SKM-1 (cell line): ENCODE data around the gene MMP25.

Experiments used
- DNase-seq: peaks from one replicate; lab custom pipeline; 2025; ENCODE audit not compliant: unreplicated experiment; lab: John Stamatoyannopoulos, UW

Gene MMP25

DNA sequence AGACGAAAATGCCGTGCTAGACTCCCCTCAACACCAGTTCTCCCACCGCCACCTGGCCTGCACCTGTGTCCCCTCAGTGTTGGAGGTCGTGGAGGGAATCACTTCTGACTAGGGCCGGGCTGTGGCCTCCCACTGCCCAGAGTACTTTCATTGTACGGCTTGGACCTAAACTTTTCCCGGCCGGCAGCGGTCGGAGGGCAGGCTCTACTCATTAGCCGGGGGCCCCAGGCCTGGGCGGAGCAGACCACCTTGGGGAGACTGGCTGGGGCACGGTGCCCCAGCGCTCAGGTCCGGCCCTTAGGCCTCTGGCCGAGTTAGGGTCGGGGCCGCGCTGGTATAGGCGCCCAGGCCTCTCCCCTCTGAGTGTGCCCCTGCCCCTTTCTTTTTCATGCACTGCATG, 29.0 kb upstream of the MMP25 start:
- no peak for DNase-seq

- DNase-seq: no peak
These were observed 28.4 kb upstream of the MMP25 start, which contains the start of gene CLDN6 for GRCh38 chr16:3017794-3018506. CLDN6 (minus strand) TSS chr16:3018183; CDS start chr16:3016021, 2,162 bp downstream.

GRCh38 chr16:3019594-3020246, 26.6 kb upstream of the MMP25 start:
- DNase-seq: no peak

- peak; percentile 34 for DNase-seq
These were observed 26.1 kb upstream of the MMP25 start, which contains the start of gene TNFRSF12A for GRCh38 chr16:3020247-3020603. TNFRSF12A (plus strand) TSS chr16:3020368; CDS start chr16:3020398, 30 bp downstream.

DNA sequence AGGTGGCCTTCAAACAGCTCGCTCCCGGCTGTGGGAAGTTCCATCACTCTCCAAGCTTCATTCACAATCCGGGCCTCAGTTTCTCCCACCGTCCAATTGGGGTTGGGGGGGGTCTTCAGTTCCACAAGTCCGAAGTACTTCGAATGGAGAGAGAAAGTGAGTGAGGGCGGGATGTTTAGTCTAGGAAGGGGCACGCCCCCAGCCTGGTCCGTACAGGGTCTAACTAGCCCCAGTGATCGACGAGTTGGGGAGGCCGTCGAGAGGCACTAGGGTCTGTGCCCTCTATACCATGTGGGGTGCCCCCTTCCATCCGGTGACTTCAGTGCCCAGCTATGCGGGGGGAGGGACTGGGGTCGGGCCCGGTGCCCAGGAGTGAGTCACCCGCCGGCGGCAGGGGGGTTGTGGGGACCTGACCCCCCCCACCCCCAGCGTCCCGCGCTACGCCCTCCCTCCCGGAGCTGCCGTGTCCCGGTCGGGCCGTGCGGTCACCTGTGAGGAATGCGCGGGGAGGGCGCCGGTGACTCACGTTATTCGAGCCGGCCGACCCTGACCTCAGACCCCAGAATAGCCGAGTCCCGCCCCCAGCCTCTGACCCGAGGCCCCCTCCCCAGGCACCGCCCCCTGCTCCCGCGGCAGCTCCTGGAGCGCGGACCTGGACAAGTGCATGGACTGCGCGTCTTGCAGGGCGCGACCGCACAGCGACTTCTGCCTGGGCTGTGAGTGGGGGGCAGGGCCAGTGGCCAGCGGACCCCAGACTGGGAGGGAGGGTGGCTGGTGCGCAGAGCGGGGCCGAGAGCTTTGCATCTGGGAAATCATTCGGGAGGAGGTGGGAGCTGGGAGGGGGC, 25.5 kb upstream of the MMP25 start:
- no peak for DNase-seq

- peak; percentile 65 for DNase-seq
These were observed 24.7 kb upstream of the MMP25 start for GRCh38 chr16:3021449-3022207.

- no peak for DNase-seq
These were observed 24.1 kb upstream of the MMP25 start for GRCh38 chr16:3022208-3022683.

DNA sequence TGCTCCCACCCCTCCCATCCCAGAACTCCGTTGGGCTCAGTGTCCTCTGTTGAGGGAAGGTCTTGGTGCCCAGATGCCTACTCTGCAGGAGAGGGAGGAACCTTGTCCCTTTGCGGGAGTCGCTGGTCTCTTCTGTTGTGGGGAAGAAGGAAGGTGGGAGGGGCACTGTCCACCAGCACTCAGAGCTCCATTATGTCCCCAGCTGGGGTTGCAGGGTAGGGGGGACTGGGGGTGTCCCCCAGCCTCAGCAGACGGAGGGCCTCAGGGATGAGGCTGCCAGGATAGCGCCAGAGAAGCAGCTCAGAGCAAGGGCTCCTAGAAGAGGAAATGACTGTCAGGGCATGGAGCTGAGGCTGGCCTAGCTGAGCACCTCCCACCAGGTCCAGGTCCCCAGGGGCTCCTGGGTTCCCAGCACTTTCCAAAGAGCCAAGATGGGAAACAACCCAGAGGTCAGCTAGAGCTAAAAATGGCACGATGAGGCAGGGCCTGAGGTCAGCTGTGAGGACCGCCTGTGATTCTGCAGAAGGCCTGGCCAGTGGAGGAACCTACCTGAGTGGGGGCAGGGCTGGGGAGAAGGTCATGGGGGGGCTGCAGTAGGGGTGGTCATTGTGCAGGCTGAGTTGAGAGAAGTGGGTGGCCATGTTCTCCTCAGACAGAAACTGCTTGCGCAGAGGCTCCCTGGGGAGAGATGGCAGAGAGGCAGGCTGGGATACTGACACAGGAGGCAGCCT, 23.5 kb upstream of the MMP25 start:
- DNase-seq: no peak

DNA sequence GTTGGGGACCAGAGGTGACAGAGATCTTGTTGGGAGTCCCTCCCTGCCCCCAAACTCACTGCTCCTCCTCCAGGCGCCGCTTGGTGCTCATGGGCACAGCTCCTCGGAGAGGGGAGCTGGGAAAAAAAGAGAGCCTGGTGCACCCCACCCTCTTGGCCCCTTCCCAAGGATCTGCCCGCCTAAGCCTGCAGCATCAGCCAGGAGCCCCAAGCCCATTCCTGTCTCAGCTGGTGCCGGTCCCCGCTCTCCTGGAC, 23.0 kb upstream of the MMP25 start:
- DNase-seq: no peak

- peak; percentile 98 for DNase-seq
These were observed 22.5 kb upstream of the MMP25 start, which contains the start of the genes HCFC1R1 and THOC6 for GRCh38 chr16:3023669-3024478. HCFC1R1 (minus strand) TSS chr16:3023942; CDS start chr16:3023941, 1 bp downstream. THOC6 (plus strand) TSS chr16:3024035; CDS start chr16:3024327, 292 bp downstream.

GRCh38 chr16:3025032-3026002, 21.0 kb upstream of the MMP25 start:
- no peak for DNase-seq

DNA sequence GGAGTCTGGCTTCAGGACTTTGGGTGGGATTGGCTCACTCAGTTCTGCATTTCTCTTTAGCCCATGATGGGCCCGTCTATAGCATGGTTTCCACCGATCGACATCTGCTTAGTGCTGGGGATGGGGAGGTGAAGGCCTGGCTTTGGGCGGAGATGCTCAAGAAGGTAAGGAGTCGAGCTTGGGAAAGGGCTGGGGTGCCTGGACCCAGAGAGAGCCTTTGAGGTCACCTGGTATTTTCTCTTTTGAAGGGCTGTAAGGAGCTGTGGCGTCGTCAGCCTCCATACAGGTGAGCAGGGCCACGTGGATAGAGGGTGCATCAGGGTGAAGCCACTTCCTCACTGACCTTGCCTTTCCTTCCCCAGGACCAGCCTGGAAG, 20.4 kb upstream of the MMP25 start:
- no peak for DNase-seq

DNA sequence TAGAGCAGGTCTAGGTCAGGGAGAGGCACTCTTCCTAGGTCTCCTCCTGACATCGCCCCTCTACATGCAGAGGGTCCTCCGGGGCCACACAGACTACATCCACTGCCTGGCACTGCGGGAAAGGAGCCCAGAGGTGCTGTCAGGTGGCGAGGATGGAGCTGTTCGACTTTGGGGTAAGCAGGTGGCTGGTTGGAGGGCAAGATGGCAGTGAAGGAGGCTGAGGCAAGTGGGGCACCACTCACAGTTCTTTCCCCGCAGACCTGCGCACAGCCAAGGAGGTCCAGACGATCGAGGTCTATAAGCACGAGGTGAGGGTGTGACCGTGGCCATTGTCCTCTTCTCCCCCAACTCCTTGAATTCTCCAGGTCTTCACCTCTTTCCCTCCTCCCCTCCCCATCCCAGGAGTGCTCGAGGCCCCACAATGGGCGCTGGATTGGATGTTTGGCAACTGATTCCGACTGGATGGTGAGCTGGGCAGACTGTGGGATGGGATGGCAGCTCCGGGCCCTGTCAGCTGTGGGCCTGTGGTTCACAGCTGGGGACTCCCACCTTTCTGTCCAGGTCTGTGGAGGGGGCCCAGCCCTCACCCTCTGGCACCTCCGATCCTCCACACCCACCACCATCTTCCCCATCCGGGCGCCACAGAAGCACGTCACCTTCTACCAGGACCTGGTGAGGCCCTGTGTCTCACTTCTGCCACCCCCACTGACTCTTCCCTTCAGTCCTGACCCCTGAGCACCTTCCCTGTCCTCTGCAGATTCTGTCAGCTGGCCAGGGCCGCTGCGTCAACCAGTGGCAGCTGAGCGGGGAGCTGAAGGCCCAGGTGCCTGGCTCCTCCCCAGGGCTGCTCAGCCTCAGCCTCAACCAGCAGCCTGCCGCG, 19.5 kb upstream of the MMP25 start:
- DNase-seq: no peak

GRCh38 chr16:3027489-3027795, 18.9 kb upstream of the MMP25 start:
- DNase-seq: no peak

- peak; percentile 67 for DNase-seq
These were observed 18.2 kb upstream of the MMP25 start for GRCh38 chr16:3027983-3028715.

DNA sequence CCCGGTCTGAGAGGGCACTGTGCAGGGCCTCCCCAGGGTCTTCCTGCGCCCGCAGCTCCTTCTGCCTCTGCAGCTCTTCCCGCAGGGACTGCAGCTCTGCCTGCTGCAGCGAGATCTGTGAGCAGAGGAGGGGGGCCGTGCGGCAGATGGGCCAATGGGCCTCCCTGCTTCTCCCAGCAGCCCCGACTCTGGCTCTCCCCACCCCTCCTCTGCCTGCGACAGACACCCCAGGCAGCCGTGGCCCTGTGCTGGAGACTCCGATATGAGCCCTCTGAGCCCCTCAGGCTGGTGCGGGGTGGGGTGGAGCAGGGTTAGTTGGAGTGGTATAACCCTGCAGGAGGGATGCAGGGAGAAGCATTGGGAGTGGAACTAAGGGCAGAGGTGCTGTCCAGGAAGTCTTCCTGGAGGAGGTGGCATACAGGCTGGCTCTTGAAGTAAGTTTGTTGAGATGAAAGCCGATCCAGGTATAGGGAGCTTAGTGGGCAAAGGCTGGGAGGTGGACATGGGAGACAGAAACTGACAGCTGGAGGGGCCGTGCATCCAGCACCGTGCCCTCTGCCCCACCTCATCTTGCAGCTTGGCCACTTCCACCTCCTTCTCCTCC, 17.5 kb upstream of the MMP25 start:
- no peak for DNase-seq
